GM18508 (cell line): ENCODE measurements around the gene RTKN.
"Not testable (repeated sequence)": the region's sequence is repeated elsewhere in the genome, so short reads cannot be mapped to it uniquely, and the experiment has no call there.

Experiments used
- ATAC-seq: cut with Tn5 transposase; IDR thresholded peaks from one replicate; pipeline ENCODE4 v1.9.1; 2021; ENCODE audit warnings: moderate number of reproducible peaks; ENCODE audit not compliant: insufficient read depth, unreplicated experiment

The RTKN gene

GRCh38 chr2:74461187-74462053, 19.7 kb upstream of the RTKN start:
- no peak for ATAC-seq

- ATAC-seq: not testable (repeated sequence)
Measured at GRCh38 chr2:74460187-74460586, 18.4 kb upstream of the RTKN start.

- not testable (repeated sequence) for ATAC-seq
Measured at GRCh38 chr2:74459503-74460118, 17.9 kb upstream of the RTKN start.

- ATAC-seq: no peak
Measured at GRCh38 chr2:74458938-74459363, 17.2 kb upstream of the RTKN start.

- ATAC-seq: peak; percentile 70
Measured at GRCh38 chr2:74458132-74458937, 16.6 kb upstream of the RTKN start, which contains the start of gene WBP1. Gene WBP1, plus strand, starts transcription at chr2:74458438. Its CDS starts 165 bp downstream, at chr2:74458603.

GRCh38 chr2:74457549-74458131, 15.9 kb upstream of the RTKN start:
- ATAC-seq: peak; percentile 17

- no peak for ATAC-seq
Measured at GRCh38 chr2:74457129-74457548, 15.4 kb upstream of the RTKN start.

- ATAC-seq: peak; percentile 33
Measured at GRCh38 chr2:74454654-74455511, 13.1 kb upstream of the RTKN start, which contains the start of gene INO80B. Gene INO80B, plus strand, starts transcription at chr2:74455087. Its CDS starts 30 bp downstream, at chr2:74455117.

- no peak for ATAC-seq
Measured at GRCh38 chr2:74450570-74451190, 8.9 kb upstream of the RTKN start.

- ATAC-seq: no peak
Measured at GRCh38 chr2:74448771-74449170, 7.0 kb upstream of the RTKN start.

GRCh38 chr2:74447230-74447999, 5.7 kb upstream of the RTKN start:
- ATAC-seq: no peak

- no peak for ATAC-seq
Measured at GRCh38 chr2:74444498-74445318, 3.0 kb upstream of the RTKN start.

GRCh38 chr2:74442483-74443297, 953 bp upstream of the RTKN start:
- ATAC-seq: not testable (repeated sequence)

- ATAC-seq: no peak
Measured at GRCh38 chr2:74441170-74441689, 507 bp downstream of the RTKN start.

- no peak for ATAC-seq
Measured at GRCh38 chr2:74440378-74441169, 1.2 kb downstream of the RTKN start.
